LNCaP clone FGC (cell line): Measurements from ENCODE around the gene PCBP3.

ENCODE experiments used
- DNase-seq: peaks from one replicate; pipeline ENCODE4 v3.0.0-alpha.2; 2011; ENCODE audit warnings: low read depth
- H3K4me3 ChIP-seq: 2 replicates; pipeline ENCODE4 v1.5.1; 2011; ENCODE audit warnings: mild to moderate bottlenecking, low read depth, low read length, control low read depth
- CTCF ChIP-seq: IDR thresholded peaks from 2 replicates; pipeline ENCODE4 v1.5.1; 2012; ENCODE audit warnings: mild to moderate bottlenecking; ENCODE audit not compliant: control insufficient read depth, insufficient read depth; ENCODE audit errors: extremely low read depth

Gene PCBP3

GRCh38 chr21:45835301-45836267 is 192.1 kb downstream of the PCBP3 start:
- no peak for DNase-seq
- no peak for TF ChIP-seq CTCF
- no peak overlapping the region for H3K4me3 ChIP-seq

GRCh38 chr21:45836268-45836655 is 192.7 kb downstream of the PCBP3 start:
- no peak for TF ChIP-seq CTCF

GRCh38 chr21:45836694-45837670 is 193.5 kb downstream of the PCBP3 start:
- peak; percentile 11 for DNase-seq
- H3K4me3 ChIP-seq = no peak overlapping the region
- TF ChIP-seq CTCF = no peak

More at GRCh38 chr21:45836268-45836655, 192.7 kb downstream of the PCBP3 start:
- no peak overlapping the region for H3K4me3 ChIP-seq
- DNase-seq = peak; percentile 2

GRCh38 chr21:45837936-45838335 is 194.4 kb downstream of the PCBP3 start:
- H3K4me3 ChIP-seq = no peak overlapping the region
- no peak for TF ChIP-seq CTCF
- DNase-seq = no peak

GRCh38 chr21:45838634-45839033 is 195.1 kb downstream of the PCBP3 start:
- no peak for DNase-seq
- TF ChIP-seq CTCF = no peak
- no peak overlapping the region for H3K4me3 ChIP-seq

GRCh38 chr21:45839274-45839673 is 195.7 kb downstream of the PCBP3 start:
- no peak for DNase-seq
- TF ChIP-seq CTCF = no peak
- no peak overlapping the region for H3K4me3 ChIP-seq
